Right cardiac atrium (tissue), 5 donors: ENCODE measurements around the gene KRT80. TPM values are rescaled to one million over a fixed set of nuclear protein-coding genes. Genes with fewer than 3 reads are reported as not detected.
A peak's percentile ranks its signal among the peaks of the same experiment; 100 is the strongest.

Source experiments
- ATAC-seq, 2 donors: fragments of 200-7000 bp; cut with Tn5 transposase; one replicate each; pipeline versions ENCODE4 v1.8.0 to v1.9.1; 2020; ENCODE audit warnings: moderate library complexity in 2 of 2, mild to moderate bottlenecking in 1 of 2
- DNase-seq, 3 donors: peaks; one replicate each; pipeline ENCODE4 v3.0.0-alpha.2; 2020
- H3K27ac ChIP-seq: one replicate; pipeline ENCODE4 v1.5.1; 2013; ENCODE audit warnings: mild to moderate bottlenecking, low read length, control low read depth, moderate library complexity
- H3K27me3 ChIP-seq: one replicate; pipeline ENCODE4 v1.6.1; 2013; ENCODE audit not compliant: control insufficient read depth, insufficient read depth
- H3K4me1 ChIP-seq: one replicate; pipeline ENCODE4 v1.6.1; 2013; ENCODE audit warnings: low read length; ENCODE audit not compliant: control insufficient read depth, insufficient read depth
- H3K4me3 ChIP-seq: one replicate; pipeline ENCODE4 v1.5.1; 2013; ENCODE audit warnings: low read length, control low read depth
- H3K9me3 ChIP-seq: one replicate; pipeline ENCODE4 v1.6.1; 2013; ENCODE audit warnings: low read length; ENCODE audit not compliant: control insufficient read depth
- WGBS: extraction: QIAGEN DNeasy Blood & Tissue Kit; methylation state at CpG from one replicate; pipeline ENCODE4 v1.1.7; 2013; 5-methylcytosine and 5-hydroxymethylcytosine counted together
- intact Hi-C, 4 donors: fragments of 100-400 bp; cut with DNase I; formaldehyde crosslinking; loops; one replicate each; pipeline versions ENCODE4 v1.11.0 to v1.14.0; 2022 to 2023
- polyA plus RNA-seq: library from polyadenylated mRNA; stranded (reverse); fragments of 200-250 nt; gene quantifications from one replicate; pipeline ENCODE4 v1.2.3, GENCODE V29; 2013
- total RNA-seq, 4 donors: library from RNA; stranded (reverse); fragmentation: NEBNext Ultra II Directional; extraction: Animal tissue kit (Norgen Biotek cat#: 25700); gene quantifications; one replicate each; pipeline ENCODE4 v1.2.1, GENCODE V29; 2021
- donor health status: healthy with polysubstance abuse.
- donor health status: DM: no; HTN: yes; CAD: no.
- donor health status: DM: no; HTN: no; CAD: no.
- donor health status: DM: no; HTN: yes; CAD: no; lungs with severe emphysema.
- donor health status: DM: yes; HTN: yes; CAD: no.

Gene KRT80
- total and polyA plus RNA-seq, 5 donors: 0.05 to 0.06 TPM; not detected in 3

- no peaks in the 10 kb centered on the region for H3K27me3 ChIP-seq
- no peak for ATAC-seq
- WGBS: 94% methylated on average over 7 of the region's 7 CpGs
- no peak for DNase-seq
- no peaks in the 10 kb centered on the region for H3K9me3 ChIP-seq
- H3K4me1 ChIP-seq: peaks cover 11% of the 10 kb centered on the region
- H3K27ac ChIP-seq: no peak overlapping the region
- no peak overlapping the region for H3K4me3 ChIP-seq
- intact Hi-C loops: loop anchor here in 1 of 4 donors (10.0 kb wide), 1 partner anchor 98 kb away; no protein-coding TSS in a partner anchor
Observed at GRCh38 chr12:52122904-52123303, 68.9 kb downstream of the KRT80 start.

DNA sequence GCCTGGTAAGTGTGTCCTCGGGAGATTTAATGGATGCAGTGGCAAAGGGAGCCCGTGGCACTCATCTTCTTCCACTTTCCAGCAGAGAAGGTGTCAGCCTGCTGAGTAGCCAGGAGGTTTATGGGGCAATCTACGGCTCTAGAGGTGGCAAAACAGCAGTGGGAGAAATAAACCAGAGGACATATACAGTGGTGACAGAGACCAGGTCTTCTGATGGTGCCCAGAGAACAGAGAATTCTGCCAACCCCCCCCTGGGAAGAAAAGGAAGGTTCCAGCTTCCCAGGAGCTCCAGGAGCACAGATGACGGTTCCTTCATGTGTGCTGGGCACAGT, 69.3 kb downstream of the KRT80 start:
- 84% methylated on average over 4 of the region's 4 CpGs for WGBS
- Histone ChIP-seq H3K27ac (no peak overlapping the region), H3K27me3 (no peaks in the 10 kb centered on the region), H3K9me3 (no peaks in the 10 kb centered on the region), H3K4me1 (peaks cover 8% of the 10 kb centered on the region), H3K4me3 (no peak overlapping the region)
- intact Hi-C loops: loop anchor here in 1 of 4 donors (10.0 kb wide), 1 partner anchor 98 kb away; no protein-coding TSS in a partner anchor
- DNase-seq (no peak), ATAC-seq (no peak)

- Histone ChIP-seq H3K27ac (no peak overlapping the region), H3K9me3 (no peaks in the 10 kb centered on the region), H3K27me3 (no peaks in the 10 kb centered on the region), H3K4me3 (no peak overlapping the region), H3K4me1 (peaks cover 8% of the 10 kb centered on the region)
- WGBS: 15% methylated on average over 18 of the region's 18 CpGs
- ATAC-seq (peak in 1 of 2 donors; percentile 7), DNase-seq (peak; percentile 67 to 86 (median 86))
- intact Hi-C loops: loop anchor here in 1 of 4 donors (10.0 kb wide), 1 partner anchor 97 kb away; no protein-coding TSS in a partner anchor
Observed at GRCh38 chr12:52121824-52122539, 69.8 kb downstream of the KRT80 start.

DNA sequence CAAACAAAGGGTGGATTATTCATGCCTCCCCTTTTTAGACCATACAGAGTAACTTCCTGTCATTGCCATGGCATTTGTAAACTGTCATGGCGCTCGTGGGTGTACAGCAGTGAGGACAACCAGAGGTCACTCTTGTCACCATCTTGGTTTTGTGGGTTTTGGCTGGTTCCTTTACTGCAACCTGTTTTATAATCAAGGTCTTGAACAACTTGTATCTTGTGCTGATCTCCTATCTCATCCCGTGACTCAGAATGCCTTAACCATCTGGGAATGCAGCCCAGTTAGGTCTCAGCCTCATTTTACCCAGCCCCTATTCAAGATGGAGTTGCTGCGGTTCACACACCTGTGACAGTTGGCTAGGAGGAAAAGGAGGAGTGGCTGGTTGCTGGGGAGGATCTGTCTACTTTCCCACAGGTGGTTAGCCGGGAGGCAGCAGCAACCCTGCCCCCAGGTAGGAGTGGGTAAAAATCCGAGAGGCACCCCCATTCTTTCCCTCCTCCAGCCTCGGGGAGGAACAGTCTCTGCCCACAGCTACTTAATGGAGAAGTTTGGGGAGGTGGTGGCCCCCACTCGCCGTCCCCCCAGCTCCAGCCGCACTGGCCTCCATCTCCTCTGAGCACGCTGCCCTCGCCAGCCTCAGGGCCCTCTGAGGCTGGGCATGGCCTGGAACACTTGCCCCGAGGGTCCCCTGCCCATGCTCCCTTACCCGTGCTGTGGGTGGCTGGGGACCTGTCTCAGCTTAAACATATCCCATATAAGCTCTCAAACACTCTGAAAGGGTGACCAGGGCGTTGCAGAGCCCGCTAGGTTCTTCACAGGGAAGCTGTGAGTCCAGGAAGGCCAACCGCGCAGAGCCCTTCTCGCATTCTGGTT, 70.6 kb downstream of the KRT80 start:
- Histone ChIP-seq H3K4me3 (no peak overlapping the region), H3K27me3 (no peaks in the 10 kb centered on the region), H3K27ac (no peak overlapping the region), H3K4me1 (peaks cover 7% of the 10 kb centered on the region), H3K9me3 (no peaks in the 10 kb centered on the region)
- ATAC-seq (no peak), DNase-seq (no peak)
- intact Hi-C loops: loop anchor here in 1 of 4 donors (10.0 kb wide), 1 partner anchor 96 kb away; no protein-coding TSS in a partner anchor
- WGBS: 70% methylated on average over 19 of the region's 19 CpGs

DNA sequence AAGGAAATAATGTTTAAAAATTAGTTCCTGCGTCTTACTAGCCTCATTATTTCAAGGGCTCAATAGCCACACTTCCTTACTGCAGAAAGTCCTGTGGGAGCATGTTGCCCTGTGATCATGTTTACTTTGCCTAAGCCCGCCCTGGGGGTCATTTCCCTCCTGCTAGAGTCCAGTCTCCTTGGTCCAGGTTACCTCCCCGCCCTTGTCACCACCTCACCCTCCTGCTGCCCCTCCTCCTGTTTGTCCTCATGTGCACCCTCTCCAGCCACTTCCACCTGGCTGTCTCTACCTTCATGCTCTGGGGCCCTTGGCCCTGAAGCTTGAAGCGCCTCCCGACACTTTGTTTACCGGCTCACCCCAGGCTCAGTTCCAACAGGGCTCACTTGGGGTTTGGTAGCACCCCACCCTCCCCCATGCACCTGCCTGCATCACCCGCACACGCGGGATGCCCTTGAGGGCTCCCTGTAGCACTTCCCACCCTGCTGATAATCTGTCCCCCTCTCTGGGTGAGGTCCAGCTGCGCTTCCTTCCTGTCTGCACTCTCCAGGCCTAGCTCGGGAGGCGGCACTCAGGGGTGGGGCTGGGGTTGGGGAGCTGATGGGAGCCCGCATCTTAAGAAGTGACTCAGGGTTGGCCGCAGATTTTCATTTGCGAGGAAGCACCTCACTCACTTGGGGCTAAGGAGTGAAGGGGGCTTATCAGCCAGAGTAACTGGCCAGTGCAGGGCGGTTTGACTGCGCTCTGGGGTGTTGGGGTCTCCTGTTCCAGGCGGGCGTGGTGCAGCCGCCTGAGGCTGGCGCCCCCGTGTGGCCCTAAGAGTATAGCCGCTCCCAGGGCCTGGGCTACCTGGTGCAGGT, 72.2 kb downstream of the KRT80 start:
- H3K27me3 ChIP-seq: no peaks in the 10 kb centered on the region
- ATAC-seq (peak; percentile 64 to 85), DNase-seq (peak in 2 of 3 donors; percentile 53 to 76)
- H3K27ac ChIP-seq: no peak overlapping the region
- 26% methylated on average over 23 of the region's 23 CpGs for WGBS
- intact Hi-C loops: loop anchor here in 1 of 4 donors (10.0 kb wide), 1 partner anchor 95 kb away; no protein-coding TSS in a partner anchor
- no peaks in the 10 kb centered on the region for H3K4me1 ChIP-seq
- no peak overlapping the region for H3K4me3 ChIP-seq
- H3K9me3 ChIP-seq: no peaks in the 10 kb centered on the region

Other genes with a start within 250 kb of the KRT80 start
- 10 to 100 TPM; 14.6 to 19.4 (median 16.3) TPM for gene ACVR1B, start 240.3 kb downstream of the KRT80 start, total RNA-seq
- gene ACVR1B, start 240.3 kb downstream of the KRT80 start, polyA plus RNA-seq: 15.2 TPM
- gene TAMALIN, start 185.1 kb downstream of the KRT80 start, total RNA-seq: 10 to 100 TPM; 20.8 to 39.3 (median 30.0) TPM
- 30.3 TPM for gene TAMALIN, start 185.1 kb downstream of the KRT80 start, polyA plus RNA-seq
- gene NR4A1, start 140.6 kb downstream of the KRT80 start, total RNA-seq: 100 to 1,000 TPM in 2 of 4 donors, 10 to 100 TPM in 2; 50.2 to 238 (median 85.2) TPM
- gene NR4A1, start 140.6 kb downstream of the KRT80 start, polyA plus RNA-seq: 417 TPM
- 10 to 100 TPM; 24.8 to 30.2 (median 26.9) TPM for gene ATG101, start 122.0 kb downstream of the KRT80 start, total RNA-seq
- gene ATG101, start 122.0 kb downstream of the KRT80 start, polyA plus RNA-seq: 33.0 TPM
- under 1 TPM in 3 of 4 donors, not detected in 1; 0.31 to 0.95 (median 0.44) TPM for gene SMIM41, start 112.3 kb downstream of the KRT80 start, total RNA-seq
- gene SMIM41, start 112.3 kb downstream of the KRT80 start, polyA plus RNA-seq: 0.61 TPM
- gene KRT7, start 41.2 kb upstream of the KRT80 start, total RNA-seq: 1 to 10 TPM in 2 of 4 donors, under 1 TPM in 1, not detected in 1; 0.94 to 3.0 (median 1.1) TPM
- 0.16 TPM for gene KRT7, start 41.2 kb upstream of the KRT80 start, polyA plus RNA-seq
- not detected for gene KRT86, start 82.6 kb upstream of the KRT80 start, total RNA-seq
- gene KRT86, start 82.6 kb upstream of the KRT80 start, polyA plus RNA-seq: not detected
- gene KRT81, start 99.5 kb upstream of the KRT80 start, total RNA-seq: not detected
- not detected for gene KRT81, start 99.5 kb upstream of the KRT80 start, polyA plus RNA-seq
- not detected for gene KRT83, start 129.4 kb upstream of the KRT80 start, total RNA-seq
- gene KRT83, start 129.4 kb upstream of the KRT80 start, polyA plus RNA-seq: not detected
- gene KRT85, start 175.5 kb upstream of the KRT80 start, total RNA-seq: not detected
- gene KRT85, start 175.5 kb upstream of the KRT80 start, polyA plus RNA-seq: not detected
- gene KRT84, start 193.6 kb upstream of the KRT80 start, total RNA-seq: not detected
- gene KRT84, start 193.6 kb upstream of the KRT80 start, polyA plus RNA-seq: not detected
- gene KRT82, start 214.3 kb upstream of the KRT80 start, total RNA-seq: not detected
- gene KRT82, start 214.3 kb upstream of the KRT80 start, polyA plus RNA-seq: not detected
- not detected for gene KRT75, start 242.4 kb upstream of the KRT80 start, total RNA-seq
- 0.07 TPM for gene KRT75, start 242.4 kb upstream of the KRT80 start, polyA plus RNA-seq